Measurements from ENCODE around the gene CCDC106. TPM values are rescaled to one million over a fixed set of nuclear protein-coding genes. Genes with fewer than 3 reads are reported as not detected.
A peak's percentile ranks its signal among the peaks of the same experiment; 100 is the strongest.

CCDC106 gene
- polyA plus RNA-seq, 1 donor (not counting 4 experiments of a cell fraction or from before 2014, with no cell fraction given) = 3.1 TPM

GRCh38 chr19:55605637-55606470, 42.2 kb upstream of the CCDC106 start, which contains the start of gene ZNF865:
TSS of gene ZNF865 (plus strand) at chr19:55605647. CDS start at chr19:55613619, 7,972 bp downstream.
- dilution Hi-C loops (cut with MboI; ENCODE audit: extremely low pct_ligation_motif_present, low sequenced_read_pairs) = no loop called here
- peak; percentile 86 for FAIRE-seq
- no peaks in the 10 kb centered on the region for H3K9me1 ChIP-seq (ENCODE audit: control insufficient read depth, extremely low read depth, insufficient read depth, low read length)
- H3K27me3 ChIP-seq (ENCODE audit: control insufficient read depth, extremely low read depth, insufficient read depth, low read length) = no peaks in the 10 kb centered on the region
- peak within 1 kb of the TSS; percentile 95 for H3K4me2 ChIP-seq (ENCODE audit: control insufficient read depth, extremely low read depth, insufficient read depth, low read depth, low read length)
- H3K9me3 ChIP-seq (ENCODE audit: control insufficient read depth, low read depth, low read length) = no peaks in the 10 kb centered on the region
- peak within 1 kb of the TSS; percentile 63 for H2AFZ ChIP-seq (ENCODE audit: control insufficient read depth, low read length)
- DNase-seq (ENCODE audit: low read depth, low spot score) = no peak
- TF ChIP-seq CTCF (optimal IDR thresholded peaks at IDR 0.05 in 1 of 3, IDR thresholded peaks at IDR 0.05 in 1 of 3, conservative IDR thresholded peaks at IDR 0.05 in 1 of 3; ENCODE audit: extremely low read depth in 1 of 3, insufficient read depth in 2 of 3, low read length in 3 of 3) (peak; percentile 88 to 91 (median 91)), EZH2 (IDR thresholded peaks at IDR 0.05; ENCODE audit: low read length) (no peak)
- peak within 1 kb of the TSS; percentile 84 for H3K9ac ChIP-seq (ENCODE audit: control insufficient read depth, extremely low read depth, insufficient read depth, low read length)
- peaks cover 21% of the 10 kb centered on the region for H3K4me1 ChIP-seq (ENCODE audit: control insufficient read depth, extremely low read depth, insufficient read depth, low read length)
- H3K79me2 ChIP-seq (ENCODE audit: control insufficient read depth, insufficient read depth, low read length) = peaks cover 44% of the 10 kb centered on the region
- peaks cover 11 to 14% of the 10 kb centered on the region in 2 experiments for H3K36me3 ChIP-seq (ENCODE audit: control insufficient read depth in 2 of 2, extremely low read depth in 1 of 2, insufficient read depth in 2 of 2, low read length in 2 of 2)
- no peaks in the 10 kb centered on the region for H4K20me1 ChIP-seq (ENCODE audit: control insufficient read depth, extremely low read depth, insufficient read depth, low read length)
- peak within 1 kb of the TSS; percentile 67 for H3K27ac ChIP-seq (ENCODE audit: control insufficient read depth, insufficient read depth, low read length)
- H3K4me3 ChIP-seq (ENCODE audit: control insufficient read depth in 2 of 3, extremely low read depth in 1 of 3, insufficient read depth in 2 of 3, low read depth in 1 of 3, low read length in 3 of 3) = peak within 1 kb of the TSS; percentile 61 to 73 (median 72)

GRCh38 chr19:55606471-55606787, 41.6 kb upstream of the CCDC106 start:
- H3K4me1 ChIP-seq (ENCODE audit: control insufficient read depth, extremely low read depth, insufficient read depth, low read length) = peaks cover 16% of the 10 kb centered on the region

More at GRCh38 chr19:55606471-55606787, 41.6 kb upstream of the CCDC106 start:
- H3K79me2 ChIP-seq (ENCODE audit: control insufficient read depth, insufficient read depth, low read length) = peaks cover 49% of the 10 kb centered on the region
- peaks cover 11 to 14% of the 10 kb centered on the region in 2 experiments for H3K36me3 ChIP-seq (ENCODE audit: control insufficient read depth in 2 of 2, extremely low read depth in 1 of 2, insufficient read depth in 2 of 2, low read length in 2 of 2)
- TF ChIP-seq EZH2 (IDR thresholded peaks at IDR 0.05; ENCODE audit: low read length) = no peak
- TF ChIP-seq CTCF (optimal IDR thresholded peaks at IDR 0.05 in 1 of 3, IDR thresholded peaks at IDR 0.05 in 1 of 3, conservative IDR thresholded peaks at IDR 0.05 in 1 of 3; ENCODE audit: extremely low read depth in 1 of 3, insufficient read depth in 2 of 3, low read length in 3 of 3) = no peak
- peak overlapping the region; percentile 61 to 73 (median 72) for H3K4me3 ChIP-seq (ENCODE audit: control insufficient read depth in 2 of 3, extremely low read depth in 1 of 3, insufficient read depth in 2 of 3, low read depth in 1 of 3, low read length in 3 of 3)
- no peaks in the 10 kb centered on the region for H3K27me3 ChIP-seq (ENCODE audit: control insufficient read depth, extremely low read depth, insufficient read depth, low read length)
- FAIRE-seq = no peak
- H2AFZ ChIP-seq (ENCODE audit: control insufficient read depth, low read length) = peak overlapping the region; percentile 9
- H3K9me3 ChIP-seq (ENCODE audit: control insufficient read depth, low read depth, low read length) = no peaks in the 10 kb centered on the region
- no peak for DNase-seq (ENCODE audit: low read depth, low spot score)
- dilution Hi-C loops (cut with MboI; ENCODE audit: extremely low pct_ligation_motif_present, low sequenced_read_pairs) = no loop called here
- H3K27ac ChIP-seq (ENCODE audit: control insufficient read depth, insufficient read depth, low read length) = peak overlapping the region; percentile 45
- peak overlapping the region; percentile 84 for H3K9ac ChIP-seq (ENCODE audit: control insufficient read depth, extremely low read depth, insufficient read depth, low read length)
- H4K20me1 ChIP-seq (ENCODE audit: control insufficient read depth, extremely low read depth, insufficient read depth, low read length) = no peaks in the 10 kb centered on the region
- H3K4me2 ChIP-seq (ENCODE audit: control insufficient read depth, extremely low read depth, insufficient read depth, low read depth, low read length) = peak overlapping the region; percentile 80
- H3K9me1 ChIP-seq (ENCODE audit: control insufficient read depth, extremely low read depth, insufficient read depth, low read length) = no peaks in the 10 kb centered on the region

All from keratinocyte (primary cell).